GM12878 (cell line): ENCODE measurements around the gene NUBPL. TPM values are rescaled to one million over a fixed set of nuclear protein-coding genes. Genes with fewer than 3 reads are reported as not detected.
"Not testable (repeated sequence)": the region's sequence is repeated elsewhere in the genome, so short reads cannot be mapped to it uniquely, and the experiment has no call there.

Experiments
- ATAC-seq: fragments of 200-7000 bp; cut with Tn5 transposase; 3 replicates; pipeline ENCODE4 v1.9.1; 2020; ENCODE audit warnings: mild to moderate bottlenecking, moderate library complexity
- BruUV-seq: library from RNA; stranded (reverse); fragments of 400-500 nt; replicated peaks from 2 replicates; lab custom pipeline; 2021; lab: Mats Ljungman, UMichigan
- CTCF ChIA-PET: fragments of 300-600 bp; sonication (Branson Sonifier 250); formaldehyde crosslinking; extraction: SDS; loops from one replicate; lab custom pipeline; 2021; ENCODE audit warnings: inconsistent platforms; lab: Yijun Ruan, JAX
- POLR2A ChIA-PET: fragments of 350-600 bp; formaldehyde crosslinking; extraction: SDS; loops from one replicate; lab custom pipeline; 2021; ENCODE audit warnings: inconsistent platforms; lab: Charles Lee
- RAD21 ChIA-PET: fragments of 300-600 bp; sonication (Branson Sonifier 250); formaldehyde crosslinking; loops from one replicate; lab custom pipeline; 2023; ENCODE audit warnings: antibody characterized with exemption; ENCODE audit not compliant: unreplicated experiment; lab: Charles Lee
- SMC1A ChIA-PET: fragments of 300-600 bp; sonication (Branson Sonifier 250); formaldehyde crosslinking; loops from one replicate; lab custom pipeline; 2023; ENCODE audit not compliant: unreplicated experiment, uncharacterized antibody; lab: Charles Lee
- DNase-seq: peaks from one replicate; pipeline ENCODE4 v3.0.0-alpha.2; 2011; ENCODE audit warnings: low read depth, low spot score
- FAIRE-seq: peaks from 3 replicates; lab custom pipeline; 2011; peaks lifted over from hg19 to GRCh38; lab: Jason Lieb, UNC
- H2AFZ ChIP-seq: 2 replicates; pipeline ENCODE4 v1.6.0; 2011; ENCODE audit warnings: low read depth, low read length, control low read depth; ENCODE audit not compliant: control insufficient read depth
- H3K27ac ChIP-seq: 2 replicates; pipeline ENCODE4 v1.5.1; 2011; ENCODE audit warnings: control low read depth; ENCODE audit not compliant: control insufficient read depth, insufficient read depth
- H3K27me3 ChIP-seq, 2 experiments: replicated peaks in 1 of 2; 2 replicates each; pipeline versions ENCODE4 v1.6.0 to v1.6.1; 2011; ENCODE audit warnings: low read length in 1 of 2; ENCODE audit not compliant: control insufficient read depth in 2 of 2, insufficient read depth in 2 of 2
- H3K36me3 ChIP-seq, 2 experiments: 2 replicates each; pipeline ENCODE4 v1.5.1; 2011; ENCODE audit warnings: low read length in 1 of 2; ENCODE audit not compliant: control insufficient read depth in 2 of 2, insufficient read depth in 2 of 2
- H3K4me1 ChIP-seq: 2 replicates; pipeline ENCODE4 v1.6.1; 2011; ENCODE audit warnings: mild to moderate bottlenecking, low read length, moderate library complexity, mixed read lengths; ENCODE audit not compliant: control insufficient read depth, insufficient read depth
- H3K4me2 ChIP-seq: 2 replicates; pipeline ENCODE4 v1.6.0; 2011; ENCODE audit warnings: control low read depth; ENCODE audit not compliant: control insufficient read depth, insufficient read depth
- H3K4me3 ChIP-seq: fragments of 200-600 bp; sonication (generic); 2 replicates; pipeline ENCODE4 v1.5.1; 2016
- H3K79me2 ChIP-seq: 2 replicates; pipeline ENCODE4 v1.6.0; 2011; ENCODE audit warnings: low read length; ENCODE audit not compliant: control insufficient read depth, insufficient read depth
- H3K9ac ChIP-seq: 2 replicates; pipeline ENCODE4 v1.8.0; 2011; ENCODE audit warnings: low read length, control low read depth, mixed read lengths; ENCODE audit not compliant: control insufficient read depth, insufficient read depth
- H3K9me3 ChIP-seq: replicated peaks from 3 replicates; pipeline ENCODE4 v1.5.1; 2011; ENCODE audit warnings: mild to moderate bottlenecking, low read length; ENCODE audit not compliant: control insufficient read depth, insufficient read depth
- H4K20me1 ChIP-seq: 2 replicates; pipeline ENCODE4 v1.6.0; 2011; ENCODE audit not compliant: control insufficient read depth, insufficient read depth
- BCLAF1 ChIP-seq: fragments of 450-650 bp; IDR thresholded peaks from 2 replicates; pipeline ENCODE4 v1.6.1; 2017; ENCODE audit warnings: antibody characterized with exemption, mild to moderate bottlenecking, moderate library complexity
- CEBPZ ChIP-seq: fragments of 150-350 bp; IDR thresholded peaks from 2 replicates; pipeline ENCODE4 v1.6.1; 2016; ENCODE audit warnings: low read depth, low read length
- CREB1 ChIP-seq: IDR thresholded peaks from 2 replicates; pipeline ENCODE4 v1.6.1; 2012; ENCODE audit warnings: low read depth, mild to moderate bottlenecking, inconsistent platforms
- MEF2B ChIP-seq: fragments of 450-650 bp; IDR thresholded peaks from 2 replicates; pipeline ENCODE4 v1.6.1; 2018; ENCODE audit warnings: mild to moderate bottlenecking, moderate library complexity; ENCODE audit not compliant: partially characterized antibody, poor library complexity, severe bottlenecking
- NFYB ChIP-seq: IDR thresholded peaks from 2 replicates; pipeline ENCODE4 v1.6.1; 2011; ENCODE audit warnings: low read depth, mild to moderate bottlenecking, low read length, improper control_type of control experiment, moderate library complexity; ENCODE audit not compliant: insufficient read depth
- PML ChIP-seq: IDR thresholded peaks from 2 replicates; pipeline ENCODE4 v1.6.1; 2012; ENCODE audit warnings: low read length, inconsistent platforms
- POLR2AphosphoS2 ChIP-seq: IDR thresholded peaks from 2 replicates; pipeline ENCODE4 v1.6.1; 2011; ENCODE audit warnings: low read depth, mild to moderate bottlenecking, low read length, improper control_type of control experiment, moderate library complexity
- RBBP5 ChIP-seq: fragments of 200-600 bp; sonication (generic); conservative IDR thresholded peaks from 2 replicates; pipeline ENCODE4 v1.6.1; 2016
- SMARCA5 ChIP-seq: fragments of 450-650 bp; IDR thresholded peaks from 2 replicates; pipeline ENCODE4 v1.6.1; 2017; ENCODE audit warnings: mild to moderate bottlenecking
- SUPT20H ChIP-seq: IDR thresholded peaks from 2 replicates; pipeline ENCODE4 v1.6.1; 2011; ENCODE audit warnings: low read depth, mild to moderate bottlenecking, low read length, moderate library complexity, borderline replicate concordance; ENCODE audit not compliant: control insufficient read depth
- WGBS: methylation state at CpG from one replicate; pipeline ENCODE4 v1.1.6; 2016; ENCODE audit warnings: low lambda C conversion rate; ENCODE audit not compliant: insufficient replicate concordance, insufficient coverage; ENCODE audit errors: missing lambda C conversion rate; 5-methylcytosine and 5-hydroxymethylcytosine counted together
- in situ Hi-C: fragments of 300-500 bp; cut with MboI; formaldehyde crosslinking; loops from 9 replicates; pipeline ENCODE4 v1.14.3; 2018; ENCODE audit warnings: mixed read lengths
- intact Hi-C: fragments of 100-400 bp; cut with micrococcal nuclease; formaldehyde crosslinking; loops from one replicate; pipeline ENCODE4 v1.14.2; 2022; ENCODE audit not compliant: unreplicated experiment
- polyA plus RNA-seq, 11 experiments: library from polyadenylated mRNA; depleted of rRNA in 4 of 11; unstranded in 6 of 11; stranded (reverse) in 5 of 11; fragments of >200 nt; fragmentation: Nextera tagmentation in 4 of 11; fragmentation: Illumina TruSeq in 1 of 11; extraction: Ambion mirVana in 4 of 11; extraction: Trizol in 1 of 11; gene quantifications; 1 replicate in 1 of 11; 2 replicates in 10 of 11; pipeline versions ENCODE4 v1.2.1 to v1.2.3, GENCODE V29; 2011 to 2016; ENCODE audit warnings: inconsistent platforms in 2 of 11, missing spikeins in 2 of 11, low read depth in 1 of 11
- total RNA-seq, 4 experiments: library from RNA; depleted of rRNA in 3 of 4; stranded (reverse); fragments of >200 nt in 3 of 4; fragmentation: Illumina TruSeq in 1 of 4; extraction: Trizol in 1 of 4; gene quantifications; 2 replicates each; pipeline versions ENCODE4 v1.2.1 to v1.2.3, GENCODE V29; 2013 to 2021

The NUBPL gene
- total and polyA plus RNA-seq, 10 of the 15 experiments (the other 5 are each of a cell fraction or from before 2014, with no cell fraction given): 3.4 to 11.6 (median 8.1) TPM

GRCh38 chr14:31619440-31619839, 58.2 kb downstream of the NUBPL start:
- no peaks in the 10 kb centered on the region for H3K79me2 ChIP-seq
- WGBS: 71% methylated on average over 4 of the region's 4 CpGs
- ChIA-PET CTCF (no interaction called here), RAD21 (no interaction called here), POLR2A (no interaction called here), SMC1A (no interaction called here)
- DNase-seq (no peak), ATAC-seq (no peak), FAIRE-seq (no peak)
- in situ Hi-C loops: no loop called here
- H4K20me1 ChIP-seq: no peaks in the 10 kb centered on the region
- no peak overlapping the region for H3K27ac ChIP-seq
- no peak overlapping the region for H3K4me2 ChIP-seq
- TF ChIP-seq CEBPZ (no peak), PML (no peak), BCLAF1 (no peak), NFYB (no peak), MEF2B (no peak), RBBP5 (no peak), CREB1 (no peak), SUPT20H (no peak), SMARCA5 (no peak), POLR2AphosphoS2 (no peak)
- H3K9me3 ChIP-seq: no peaks in the 10 kb centered on the region; the same call in 1 of the 3 replicates
- no peaks in the 10 kb centered on the region for H3K4me1 ChIP-seq
- no peak overlapping the region for H3K9ac ChIP-seq
- no peak overlapping the region for H2AFZ ChIP-seq
- H3K27me3 ChIP-seq: no peaks in the 10 kb centered on the region
- no peak overlapping the region for H3K4me3 ChIP-seq
- intact Hi-C loops: no loop called here
- H3K36me3 ChIP-seq: no peaks in the 10 kb centered on the region; a peak in 2 of 4 replicates
- BruUV-seq: no TSS peak

GRCh38 chr14:31620898-31621297, 59.7 kb downstream of the NUBPL start:
- H3K79me2 ChIP-seq, SMC1A ChIA-PET, POLR2A ChIA-PET, DNase-seq, H3K4me2 ChIP-seq, FAIRE-seq, BruUV-seq, ATAC-seq, H3K4me1 ChIP-seq, in situ Hi-C loops, H3K9ac ChIP-seq, H3K27ac ChIP-seq, H3K9me3 ChIP-seq, intact Hi-C loops, H4K20me1 ChIP-seq, CTCF ChIA-PET, RAD21 ChIA-PET, H2AFZ ChIP-seq, H3K27me3 ChIP-seq, H3K36me3 ChIP-seq, H3K4me3 ChIP-seq: not testable (repeated sequence)
- WGBS: 84% methylated on average over 10 of the region's 10 CpGs
